Large intestine (tissue), 3 donors: ENCODE data around the gene OSMR. TPM values are rescaled to one million over a fixed set of nuclear protein-coding genes. Genes with fewer than 3 reads are reported as not detected.
"Not testable (repeated sequence)": the region's sequence is repeated elsewhere in the genome, so short reads cannot be mapped to it uniquely, and the experiment has no call there.

Experiments
- DNase-seq, 2 donors: peaks; one replicate each; pipeline versions ENCODE4 v3.0.0 to v3.0.0-alpha.2; 2013
- H3K27ac ChIP-seq: one replicate; pipeline ENCODE4 v1.5.1; 2013; ENCODE audit warnings: low read length
- H3K27me3 ChIP-seq: 2 replicates; pipeline ENCODE4 v1.6.1; 2013; ENCODE audit warnings: low read length; ENCODE audit not compliant: control insufficient read depth, insufficient read depth
- H3K36me3 ChIP-seq: 2 replicates; pipeline ENCODE4 v1.6.1; 2013; ENCODE audit warnings: low read length; ENCODE audit not compliant: control insufficient read depth, insufficient read depth
- H3K4me1 ChIP-seq: one replicate; pipeline ENCODE4 v1.6.1; 2013; ENCODE audit warnings: low read length; ENCODE audit not compliant: control insufficient read depth, insufficient read depth
- H3K4me3 ChIP-seq: one replicate; pipeline ENCODE4 v1.5.1; 2013; ENCODE audit warnings: low read length
- H3K9me3 ChIP-seq: one replicate; pipeline ENCODE4 v1.6.1; 2013; ENCODE audit warnings: mild to moderate bottlenecking, low read depth, low read length, moderate library complexity; ENCODE audit not compliant: control insufficient read depth
- WGBS: methylation state at CpG from one replicate; pipeline ENCODE4 v1.1.5; 2013; ENCODE audit warnings: low lambda C conversion rate; ENCODE audit not compliant: insufficient coverage; 5-methylcytosine and 5-hydroxymethylcytosine counted together
- polyA plus RNA-seq: library from polyadenylated mRNA; unstranded; fragments of 120-200 nt; gene quantifications from one replicate; pipeline ENCODE4 v1.2.1, GENCODE V29; 2013

Gene OSMR
- polyA plus RNA-seq, 1 donor, result 5.9 TPM

GRCh38 chr5:38831117-38831516 is 14.7 kb upstream of the OSMR start:
- no peaks in the 10 kb centered on the region for H3K36me3 ChIP-seq
- H3K9me3 ChIP-seq, result peaks cover 4% of the 10 kb centered on the region
- no peak overlapping the region for H3K4me3 ChIP-seq
- no peaks in the 10 kb centered on the region for H3K4me1 ChIP-seq
- DNase-seq, result no peak
- 90% methylated on average over 2 of the region's 5 CpGs for WGBS
- H3K27me3 ChIP-seq, result peaks cover 2% of the 10 kb centered on the region
- no peak overlapping the region for H3K27ac ChIP-seq

DNA sequence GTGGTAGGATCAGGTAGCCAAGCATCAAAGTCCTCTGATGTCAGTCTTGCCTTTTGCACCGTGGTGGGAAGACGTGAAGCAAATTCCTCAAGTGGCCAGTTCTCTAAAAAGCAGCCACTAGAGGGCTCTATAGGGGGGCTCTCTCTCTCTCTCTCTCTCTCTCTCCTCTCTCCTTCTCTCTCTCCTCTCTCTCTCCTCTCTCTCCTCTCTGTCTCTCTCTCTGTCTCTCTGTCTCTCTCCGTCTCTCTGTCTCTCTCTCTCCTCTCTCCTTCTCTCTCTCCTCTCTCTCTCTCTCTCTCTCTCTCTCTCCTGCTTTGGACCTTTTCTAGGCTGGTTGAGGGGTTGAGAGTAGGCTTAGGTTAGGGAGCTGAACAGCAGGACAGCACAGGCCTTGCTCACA is 13.9 kb upstream of the OSMR start:
- Histone ChIP-seq H3K36me3 (no peaks in the 10 kb centered on the region), H3K27ac (no peak overlapping the region), H3K9me3 (peaks cover 4% of the 10 kb centered on the region), H3K4me3 (no peak overlapping the region), H3K4me1 (no peaks in the 10 kb centered on the region), H3K27me3 (peaks cover 2% of the 10 kb centered on the region)
- WGBS, result 92% methylated on average over 1 of the region's 3 CpGs
- DNase-seq, result no peak

GRCh38 chr5:38832810-38833209 is 13.0 kb upstream of the OSMR start:
- WGBS, result 88% methylated on average over 3 of the region's 4 CpGs
- Histone ChIP-seq H3K9me3 (peaks cover 4% of the 10 kb centered on the region), H3K36me3 (no peaks in the 10 kb centered on the region), H3K27me3 (peaks cover 2% of the 10 kb centered on the region), H3K27ac (no peak overlapping the region), H3K4me3 (no peak overlapping the region), H3K4me1 (no peaks in the 10 kb centered on the region)
- DNase-seq, result no peak

DNA sequence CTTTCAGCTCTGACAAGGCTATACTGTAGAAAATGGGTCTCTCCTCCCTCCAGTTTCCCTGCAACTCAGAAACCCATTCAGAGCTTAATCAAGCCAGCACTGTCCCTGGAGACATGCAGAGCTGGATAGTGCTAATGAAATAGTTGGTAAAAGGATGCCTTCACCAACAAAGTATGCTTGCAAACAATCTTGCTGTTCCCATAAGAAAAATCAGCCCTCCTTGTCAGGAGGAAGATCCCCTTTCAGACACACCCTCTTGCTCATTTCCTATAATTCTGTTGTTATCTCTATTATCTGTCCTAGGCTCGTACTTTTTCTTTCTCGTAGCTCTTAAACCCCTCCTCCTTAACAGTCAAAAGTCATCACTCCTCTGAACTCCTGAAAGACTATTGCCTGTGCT is 9.9 kb upstream of the OSMR start:
- H3K27me3 ChIP-seq, result no peaks in the 10 kb centered on the region
- H3K4me3 ChIP-seq, result no peak overlapping the region
- H3K9me3 ChIP-seq, result peaks cover 4% of the 10 kb centered on the region
- H3K27ac ChIP-seq, result no peak overlapping the region
- H3K36me3 ChIP-seq, result no peaks in the 10 kb centered on the region
- 30% methylated on average over 2 of the region's 2 CpGs for WGBS
- no peaks in the 10 kb centered on the region for H3K4me1 ChIP-seq
- DNase-seq, result no peak

DNA sequence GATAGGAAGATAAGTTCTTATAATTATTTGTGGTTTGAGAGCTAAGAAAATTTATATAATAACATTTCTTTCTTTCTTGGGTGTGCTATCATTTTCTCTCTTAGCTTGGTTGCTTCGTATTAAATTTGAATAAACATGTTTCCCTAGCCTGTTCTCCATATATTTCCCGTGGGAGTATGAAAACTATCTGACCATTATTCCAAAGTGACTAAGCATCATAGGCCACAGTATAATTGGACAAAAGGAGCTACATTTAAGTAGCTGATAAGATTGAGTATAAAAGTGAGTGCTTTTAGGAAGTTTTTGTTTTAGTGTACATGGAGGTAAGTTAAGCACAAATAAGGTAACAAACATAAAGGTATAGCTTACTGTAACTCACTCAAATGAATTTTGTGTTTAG is 8.4 kb upstream of the OSMR start:
- WGBS, result 100% methylated on average over 1 of the region's 2 CpGs
- no peak for DNase-seq
- no peaks in the 10 kb centered on the region for H3K9me3 ChIP-seq
- no peaks in the 10 kb centered on the region for H3K36me3 ChIP-seq
- no peaks in the 10 kb centered on the region for H3K4me1 ChIP-seq
- peaks cover 2% of the 10 kb centered on the region for H3K27me3 ChIP-seq
- H3K27ac ChIP-seq, result no peak overlapping the region
- H3K4me3 ChIP-seq, result no peak overlapping the region

- no peak overlapping the region for H3K4me3 ChIP-seq
Measured at GRCh38 chr5:38837932-38838331, 7.9 kb upstream of the OSMR start.

GRCh38 chr5:38843665-38844064 is 2.1 kb upstream of the OSMR start:
- WGBS, result no CpG with 5 or more reads among the region's 1 CpG
- Histone ChIP-seq H3K27me3 (peaks cover 38% of the 10 kb centered on the region), H3K4me3 (no peak overlapping the region), H3K27ac (no peak overlapping the region), H3K36me3 (no peaks in the 10 kb centered on the region), H3K4me1 (no peaks in the 10 kb centered on the region), H3K9me3 (no peaks in the 10 kb centered on the region)
- DNase-seq, result no peak

More at GRCh38 chr5:38837932-38838331, 7.9 kb upstream of the OSMR start:
- 0% methylated on average over 1 of the region's 2 CpGs for WGBS
- no peaks in the 10 kb centered on the region for H3K9me3 ChIP-seq
- peaks cover 2% of the 10 kb centered on the region for H3K27me3 ChIP-seq
- no peak overlapping the region for H3K27ac ChIP-seq
- no peaks in the 10 kb centered on the region for H3K36me3 ChIP-seq
- H3K4me1 ChIP-seq, result no peaks in the 10 kb centered on the region
- DNase-seq, result no peak

DNA sequence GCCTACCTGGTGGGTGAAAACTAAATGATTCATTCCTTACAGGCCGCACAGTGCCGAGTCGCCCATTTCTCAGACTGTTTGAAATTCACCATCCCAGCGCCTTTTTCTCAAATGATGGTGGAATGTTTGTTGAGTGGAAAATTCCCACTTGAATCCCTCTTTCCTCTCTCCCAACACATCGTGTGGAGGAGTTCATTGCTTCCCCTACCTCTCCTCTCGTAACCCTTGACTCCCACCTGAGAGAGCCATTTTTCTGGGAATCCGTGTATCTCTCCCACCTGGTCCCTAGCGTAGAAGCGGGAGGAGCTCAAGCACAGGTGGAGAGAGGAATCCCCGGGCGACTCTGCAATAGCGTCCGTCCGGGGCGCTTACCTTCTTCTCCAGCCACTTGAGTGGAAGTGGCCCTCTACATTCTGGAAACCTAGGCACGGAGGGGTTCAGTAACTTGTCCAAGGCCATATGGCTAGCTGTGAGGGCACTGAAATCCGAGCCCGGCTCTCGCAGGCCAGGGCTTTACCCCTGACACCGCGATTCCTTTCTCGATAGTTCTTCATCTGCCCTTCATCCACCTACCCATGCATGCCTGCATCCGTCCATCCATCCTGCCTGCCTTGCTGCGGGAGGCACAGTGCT is 683 bp downstream of the OSMR start:
- no peak overlapping the region for H3K27ac ChIP-seq
- peaks cover 39% of the 10 kb centered on the region for H3K27me3 ChIP-seq
- no peak for DNase-seq
- no peaks in the 10 kb centered on the region for H3K9me3 ChIP-seq
- WGBS, result 17% methylated on average over 1 of the region's 24 CpGs
- peak overlapping the region; percentile 54 for H3K4me3 ChIP-seq
- H3K36me3 ChIP-seq, result no peaks in the 10 kb centered on the region
- no peaks in the 10 kb centered on the region for H3K4me1 ChIP-seq

- 80% methylated on average over 1 of the region's 9 CpGs for WGBS
- peaks cover 39% of the 10 kb centered on the region for H3K27me3 ChIP-seq
- H3K36me3 ChIP-seq, result no peaks in the 10 kb centered on the region
- no peak for DNase-seq
- H3K9me3 ChIP-seq, result no peaks in the 10 kb centered on the region
- H3K4me1 ChIP-seq, result no peaks in the 10 kb centered on the region
- no peak overlapping the region for H3K4me3 ChIP-seq
- no peak overlapping the region for H3K27ac ChIP-seq
Measured at GRCh38 chr5:38847559-38848347, 1.9 kb downstream of the OSMR start.

- Histone ChIP-seq H3K27ac (no peak overlapping the region), H3K4me3 (no peak overlapping the region), H3K27me3 (peaks cover 39% of the 10 kb centered on the region)
Measured at GRCh38 chr5:38848637-38849036, 2.8 kb downstream of the OSMR start.

GRCh38 chr5:38851640-38852039 is 5.8 kb downstream of the OSMR start:
- not testable (repeated sequence) for H3K4me3 ChIP-seq, H3K36me3 ChIP-seq, H3K27ac ChIP-seq, H3K4me1 ChIP-seq, H3K9me3 ChIP-seq, DNase-seq
- WGBS, result no CpG with 5 or more reads among the region's 5 CpGs
- peaks cover 21% of the 10 kb centered on the region for H3K27me3 ChIP-seq

More at GRCh38 chr5:38848637-38849036, 2.8 kb downstream of the OSMR start:
- no peaks in the 10 kb centered on the region for H3K4me1 ChIP-seq
- no peaks in the 10 kb centered on the region for H3K9me3 ChIP-seq
- H3K36me3 ChIP-seq, result no peaks in the 10 kb centered on the region
- no CpG with 5 or more reads among the region's 2 CpGs for WGBS
- DNase-seq, result no peak
